ENCODE results near the gene PLCL2.

Gene PLCL2

DNA sequence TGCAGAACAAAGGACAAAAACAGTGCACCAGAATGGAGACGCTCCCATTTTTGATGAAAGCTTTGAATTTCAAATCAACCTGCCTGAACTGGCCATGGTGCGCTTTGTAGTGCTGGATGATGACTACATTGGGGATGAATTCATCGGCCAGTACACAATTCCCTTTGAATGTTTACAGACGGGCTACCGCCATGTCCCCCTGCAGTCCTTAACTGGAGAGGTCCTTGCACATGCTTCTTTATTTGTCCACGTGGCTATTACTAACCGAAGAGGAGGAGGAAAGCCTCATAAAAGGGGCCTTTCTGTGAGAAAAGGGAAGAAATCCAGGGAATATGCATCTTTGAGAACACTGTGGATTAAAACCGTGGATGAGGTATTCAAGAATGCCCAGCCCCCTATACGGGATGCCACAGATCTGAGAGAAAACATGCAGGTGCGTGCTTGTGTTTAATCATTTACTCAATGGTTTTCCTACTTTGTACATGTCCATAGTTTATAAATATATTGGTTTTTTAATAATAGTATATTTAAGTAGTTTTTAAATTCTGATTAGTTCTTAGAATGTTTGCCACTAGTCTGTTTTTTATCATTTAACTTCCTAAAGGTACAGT is 127.1 kb downstream of the PLCL2 start:
- DNase-seq (ENCODE audit: low spot score), result no peak

DNA sequence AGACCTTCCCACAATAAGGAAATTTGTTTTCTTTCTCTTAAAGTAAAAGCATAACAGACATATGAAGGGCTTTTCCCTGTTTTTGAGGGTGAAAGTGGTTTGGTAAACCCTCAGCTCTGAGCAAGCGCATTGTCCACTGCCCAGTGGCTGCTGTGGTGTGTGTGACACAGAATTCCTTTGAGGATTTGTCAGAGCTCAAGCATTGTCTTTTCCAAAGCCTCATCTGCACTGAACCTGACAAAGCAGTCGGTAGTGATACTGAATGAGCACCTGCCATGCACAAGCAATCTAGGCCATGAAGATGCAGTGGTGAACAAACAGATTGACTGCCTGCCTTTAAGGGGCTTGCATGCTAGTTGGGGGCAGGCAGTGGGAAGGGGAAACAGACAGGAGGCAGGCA is 128.3 kb downstream of the PLCL2 start:
- peak; percentile 46 for DNase-seq (ENCODE audit: low spot score)

DNA sequence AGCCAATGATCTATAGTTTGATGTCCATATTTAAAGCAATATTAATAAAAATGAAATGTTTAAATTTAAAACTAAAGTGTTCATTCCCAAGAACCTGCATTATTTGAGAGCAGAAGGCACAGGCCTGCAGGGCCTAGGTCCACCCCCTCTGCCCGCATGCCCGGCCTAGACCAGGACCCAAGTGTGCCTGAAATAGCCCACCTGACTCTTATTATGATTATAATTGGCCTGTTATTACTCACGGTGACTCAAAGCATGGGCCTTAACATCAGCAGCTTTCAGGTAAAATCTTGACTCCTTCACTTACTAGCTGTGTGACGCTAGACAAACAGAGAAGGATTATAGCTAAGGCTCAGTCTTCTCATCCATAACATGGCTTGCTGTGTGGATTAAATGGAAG is 128.8 kb downstream of the PLCL2 start:
- no peak for DNase-seq (ENCODE audit: low spot score)

DNA sequence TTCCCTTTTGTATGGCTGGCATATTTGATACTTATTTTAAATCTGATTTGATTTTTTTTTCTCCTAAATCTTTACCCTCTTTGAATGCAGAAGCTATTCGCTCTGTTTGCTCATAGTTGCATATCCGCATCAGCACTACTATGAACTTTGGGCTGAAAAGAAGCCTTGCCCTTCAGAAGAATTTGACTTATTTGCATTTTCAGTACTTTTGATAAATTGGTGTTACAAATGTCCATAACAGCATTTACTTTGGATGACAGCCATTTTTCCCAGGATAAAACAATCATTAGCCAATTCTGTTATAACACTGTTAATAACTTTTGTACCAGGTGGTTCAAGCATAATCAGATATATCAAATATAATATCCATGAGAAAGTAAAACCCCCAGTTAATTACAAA is 129.5 kb downstream of the PLCL2 start:
- no peak for DNase-seq (ENCODE audit: low spot score)

DNA sequence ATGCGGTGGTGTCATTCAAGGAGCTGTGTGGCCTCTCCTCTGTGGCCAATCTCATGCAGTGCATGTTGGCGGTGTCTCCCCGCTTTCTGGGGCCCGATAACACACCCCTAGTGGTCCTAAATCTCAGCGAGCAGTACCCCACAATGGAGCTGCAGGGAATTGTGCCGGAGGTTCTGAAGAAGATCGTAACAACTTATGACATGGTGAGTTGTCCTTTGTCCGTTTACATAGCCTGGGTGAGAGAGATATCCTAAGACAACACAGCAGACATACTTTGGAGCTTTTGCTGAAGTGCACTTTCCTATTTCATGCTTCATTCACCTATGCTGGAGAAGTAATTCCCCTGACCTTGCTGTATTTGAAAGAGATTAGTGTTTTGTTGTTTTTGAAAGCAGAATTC is 130.0 kb downstream of the PLCL2 start:
- no peak for DNase-seq (ENCODE audit: low spot score)

DNA sequence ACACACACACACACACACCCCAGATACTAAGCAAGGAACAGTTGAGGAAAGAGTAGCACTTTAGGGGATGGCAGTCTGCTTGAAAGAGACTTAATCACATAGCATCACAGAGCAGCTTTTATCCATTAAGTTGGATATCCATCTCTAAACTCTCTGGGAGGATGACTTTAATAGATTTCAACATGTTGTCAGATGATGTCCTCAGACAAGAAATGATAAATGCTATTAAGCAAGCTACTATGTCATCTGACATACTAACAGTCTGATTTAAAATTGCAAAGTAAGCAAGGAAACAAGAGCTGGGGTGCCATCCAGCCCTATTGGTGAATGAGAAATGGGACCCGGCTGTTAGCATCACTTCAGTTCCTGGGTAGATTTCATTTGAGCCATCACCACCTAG is 136.9 kb downstream of the PLCL2 start:
- no peak for DNase-seq (ENCODE audit: low spot score)

DNA sequence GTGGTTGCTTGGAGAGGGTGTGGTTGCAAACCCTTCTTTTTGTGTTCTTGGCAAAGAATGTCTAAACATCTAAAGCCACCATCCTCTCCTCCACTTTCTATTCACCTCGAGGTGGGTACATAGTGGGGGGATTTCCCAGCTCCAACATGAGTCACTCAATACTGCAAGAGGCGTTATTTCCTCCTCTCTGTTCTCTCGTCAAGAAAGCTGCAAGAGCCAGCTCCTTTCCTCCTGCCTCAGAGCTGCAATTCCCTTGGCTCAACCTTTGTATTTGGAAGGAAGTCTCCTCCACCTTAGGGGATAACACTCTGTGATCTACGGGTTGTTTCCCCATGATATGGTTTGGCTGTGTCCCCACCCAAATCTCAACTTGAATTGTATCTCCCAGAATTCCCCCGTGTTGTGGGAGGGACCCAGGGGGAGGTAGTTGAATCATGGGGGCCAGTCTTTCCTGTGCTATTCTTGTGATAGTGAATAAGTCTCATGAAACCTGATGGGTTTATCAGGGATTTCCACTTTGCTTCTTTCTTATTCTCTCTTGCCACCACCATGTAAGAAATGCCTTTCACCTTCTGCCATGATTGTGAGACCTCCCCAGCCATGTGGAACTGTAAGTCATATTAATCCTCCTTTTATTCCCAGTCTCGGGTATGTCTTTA is 138.4 kb downstream of the PLCL2 start:
- no peak for DNase-seq (ENCODE audit: low spot score)

DNA sequence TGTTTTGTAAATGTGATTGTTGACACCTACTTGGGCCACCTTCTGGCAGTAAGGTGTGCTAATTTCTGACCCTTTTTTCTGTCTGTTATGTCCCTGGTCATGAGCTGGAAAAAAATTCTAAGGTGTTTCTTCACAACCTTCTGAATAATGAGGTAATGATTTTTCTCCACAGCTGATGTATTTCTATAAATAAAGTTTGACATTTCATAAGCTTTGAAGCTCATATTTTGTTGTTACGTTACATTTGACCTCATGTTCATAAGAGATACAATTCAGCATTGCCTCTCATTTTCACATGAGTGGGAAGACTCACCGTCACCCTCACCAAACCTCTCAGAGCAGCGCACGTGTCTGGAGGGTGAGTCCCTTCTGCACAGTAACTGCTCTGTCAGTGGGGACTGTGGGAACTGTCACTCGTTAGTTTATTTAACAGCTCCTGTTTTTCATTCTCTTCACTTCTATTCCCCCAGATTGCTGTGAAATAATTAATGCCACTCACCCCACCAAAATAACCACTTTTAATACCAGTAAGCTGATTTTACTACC is 140.9 kb downstream of the PLCL2 start:
- no peak for DNase-seq (ENCODE audit: low spot score)

DNA sequence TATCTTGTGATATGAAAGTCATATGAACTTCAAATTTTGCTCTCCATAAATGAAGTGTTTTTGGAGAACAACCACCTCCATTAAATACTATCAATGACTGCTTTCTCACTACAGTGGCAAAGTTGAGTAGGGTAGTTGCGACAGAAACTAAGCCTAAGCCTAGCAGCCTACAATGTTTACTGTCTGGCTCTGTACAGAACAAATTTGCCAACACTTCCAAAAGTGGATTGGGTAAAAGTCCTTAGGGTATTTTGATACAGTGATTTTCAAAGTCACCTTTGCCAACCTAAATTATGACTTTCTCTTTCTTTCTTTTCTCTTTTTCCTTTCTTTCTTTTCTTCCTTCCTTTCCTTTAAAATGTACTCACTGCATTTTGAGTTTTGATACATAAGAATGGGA is 142.6 kb downstream of the PLCL2 start:
- no peak for DNase-seq (ENCODE audit: low spot score)

DNA sequence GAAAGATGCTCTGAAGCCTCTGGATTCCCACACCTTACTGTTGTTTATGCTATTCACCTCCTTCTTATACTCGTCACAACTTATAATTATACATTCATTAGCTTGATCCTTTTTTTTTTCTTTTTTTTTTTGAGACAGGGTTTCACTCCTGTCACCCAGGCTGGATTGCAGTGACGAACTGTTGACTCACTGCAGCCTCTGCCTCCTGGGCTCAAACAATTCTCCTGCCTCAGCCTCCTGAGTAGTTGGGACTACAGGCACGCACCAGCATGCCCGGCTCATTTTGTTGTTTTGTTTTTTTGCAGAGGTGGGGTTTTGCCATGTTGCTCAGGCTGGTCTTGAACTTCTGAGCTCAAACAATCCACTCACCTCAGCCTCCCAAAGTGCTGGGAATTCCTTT is 143.6 kb downstream of the PLCL2 start:
- no peak for DNase-seq (ENCODE audit: low spot score)

DNA sequence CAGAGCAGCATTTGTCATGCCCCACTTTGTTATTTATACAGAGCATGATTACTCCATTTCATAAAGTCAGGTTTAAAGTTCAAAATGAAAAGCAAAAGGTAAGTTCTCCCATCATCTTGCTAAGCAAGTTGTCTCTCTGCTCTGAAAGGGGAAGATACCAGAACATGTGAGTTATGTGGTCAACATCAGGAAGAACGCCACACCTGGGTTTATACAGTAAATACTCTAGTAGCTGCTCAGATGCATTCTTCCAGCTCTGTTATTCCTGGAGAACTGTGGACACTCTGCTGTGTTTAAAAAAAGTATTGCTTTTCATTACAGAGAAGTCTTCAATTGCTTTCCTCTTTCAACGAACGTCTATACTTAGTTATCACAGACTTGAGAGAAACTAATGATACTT is 145.7 kb downstream of the PLCL2 start:
- no peak for DNase-seq (ENCODE audit: low spot score)

DNA sequence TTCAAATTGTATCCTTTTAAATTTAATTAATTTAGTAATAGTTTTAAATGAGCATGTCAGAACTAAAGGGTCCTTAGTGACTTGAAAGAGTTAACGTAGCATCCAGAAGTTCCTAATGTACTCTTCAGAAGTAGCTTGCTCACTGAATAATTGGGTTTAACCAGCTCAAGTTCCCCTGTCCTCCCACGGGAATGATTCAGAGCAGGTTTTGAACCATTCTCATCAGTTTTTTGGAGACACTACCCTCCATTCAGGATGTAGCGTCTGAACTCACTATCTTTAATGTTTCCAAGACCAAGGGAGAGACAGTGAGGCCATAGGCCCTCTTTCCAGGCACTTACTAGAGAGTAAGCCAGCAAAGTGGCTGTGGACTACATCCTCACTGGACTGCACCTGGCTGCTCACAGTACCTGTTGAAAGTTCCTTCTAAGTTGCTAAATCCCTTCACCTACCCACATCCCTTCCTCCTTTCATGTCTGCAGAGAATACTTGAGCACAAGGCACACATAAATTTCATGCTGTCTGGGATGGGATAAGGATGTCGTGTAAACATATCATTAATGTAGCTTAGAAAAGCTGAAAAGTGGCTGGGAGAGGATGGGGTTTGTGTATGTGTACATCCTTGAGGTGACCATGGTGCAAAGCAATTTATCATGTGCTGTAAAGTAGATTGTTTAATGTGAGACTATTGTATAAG is 146.3 kb downstream of the PLCL2 start:
- no peak for DNase-seq (ENCODE audit: low spot score)

DNA sequence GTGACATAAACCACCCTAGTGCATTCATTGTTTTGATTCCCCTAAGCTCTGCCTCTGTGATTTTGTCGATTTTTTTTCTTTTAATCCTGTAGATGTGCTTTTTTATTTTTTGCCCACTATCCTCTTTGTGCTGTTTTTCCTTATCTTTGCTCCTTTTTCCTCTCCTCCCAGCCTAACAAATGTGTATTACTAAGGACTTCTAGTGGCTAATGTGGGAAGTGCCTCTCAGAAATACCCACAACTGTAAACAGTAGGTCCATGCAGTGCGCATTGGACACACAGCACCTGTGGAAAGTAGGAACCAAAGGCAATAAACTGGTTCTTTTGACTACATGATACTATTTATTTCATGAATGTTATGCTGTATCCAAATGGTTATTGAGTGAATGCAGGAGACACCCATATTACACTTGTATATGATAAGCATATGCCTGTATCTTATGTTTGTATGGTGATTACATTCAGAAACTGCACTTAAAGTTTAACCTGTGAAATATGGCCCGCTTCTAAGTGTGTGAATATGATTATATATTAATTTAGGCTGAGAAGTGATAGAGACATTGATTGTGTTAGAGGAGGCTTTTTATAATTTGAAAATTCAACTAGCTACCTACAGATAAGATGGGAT is 147.8 kb downstream of the PLCL2 start:
- DNase-seq (ENCODE audit: low spot score), result peak; percentile 80

DNA sequence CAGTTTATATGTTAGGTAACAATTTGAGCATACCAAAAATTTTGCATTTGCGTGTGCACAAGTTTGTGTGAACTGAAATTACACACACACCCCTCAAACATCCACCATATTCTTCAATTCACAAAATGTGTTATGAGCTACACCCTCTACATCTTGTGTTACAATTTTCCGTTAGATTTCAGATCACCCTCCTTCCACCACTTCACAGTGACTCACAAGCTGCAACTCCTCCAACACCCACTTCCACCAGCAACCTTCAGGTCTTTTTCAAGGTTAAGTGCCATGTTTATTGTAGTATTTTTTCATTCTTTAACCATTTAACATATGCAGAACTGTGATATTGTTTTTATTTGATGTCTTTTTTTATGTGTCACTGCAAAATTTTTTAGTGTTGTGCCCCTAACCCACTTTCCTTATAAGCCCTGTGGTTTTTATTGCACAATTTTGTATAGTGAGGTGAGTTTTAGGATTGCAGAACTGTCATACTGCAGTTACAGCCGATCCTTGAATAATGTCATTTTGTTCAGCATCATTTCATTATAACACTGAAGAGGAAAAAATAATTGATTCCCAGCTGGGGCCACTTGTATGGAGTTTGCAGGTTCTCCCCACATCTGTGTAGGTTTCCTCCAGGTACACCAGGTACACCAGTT is 148.9 kb downstream of the PLCL2 start:
- no peak for DNase-seq (ENCODE audit: low spot score)

DNA sequence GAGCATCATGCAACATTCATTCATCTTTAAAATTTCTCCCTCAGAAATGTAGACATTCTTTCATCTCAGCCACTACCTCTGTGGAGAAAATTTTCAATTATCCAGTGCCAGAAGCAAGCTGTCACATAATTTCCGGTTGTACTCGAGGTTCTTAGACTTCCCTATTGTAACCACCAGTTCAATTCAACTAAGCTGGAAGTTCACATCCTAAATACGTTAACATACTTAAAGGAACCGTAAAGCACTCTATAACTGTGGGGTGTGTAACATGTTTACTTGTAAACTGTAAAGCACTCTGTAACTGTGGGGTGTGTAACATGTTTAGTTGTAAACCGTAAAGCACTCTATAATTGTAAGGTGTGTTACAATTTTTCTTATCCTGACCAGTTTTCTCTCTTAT is 150.3 kb downstream of the PLCL2 start:
- DNase-seq (ENCODE audit: low spot score), result no peak

DNA sequence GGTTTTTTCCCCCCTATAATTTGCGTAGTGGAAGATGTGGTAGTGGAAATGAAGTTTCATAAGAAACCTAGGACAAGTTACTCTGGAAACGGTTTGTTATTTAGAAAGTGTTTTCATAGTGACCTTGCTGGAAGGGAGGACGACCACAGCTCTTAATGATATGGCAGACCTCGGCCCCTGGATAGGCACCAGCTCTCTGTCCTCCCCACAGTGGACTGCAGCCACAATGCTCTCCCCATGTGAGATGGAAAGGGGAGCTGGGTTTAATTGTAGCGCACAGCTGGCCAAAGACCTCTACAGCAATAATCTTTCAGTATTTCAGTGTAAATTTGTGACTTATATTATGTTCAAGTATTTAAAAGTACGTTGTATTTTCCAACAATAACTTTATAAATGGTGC is 151.2 kb downstream of the PLCL2 start:
- no peak for DNase-seq (ENCODE audit: low spot score)

DNA sequence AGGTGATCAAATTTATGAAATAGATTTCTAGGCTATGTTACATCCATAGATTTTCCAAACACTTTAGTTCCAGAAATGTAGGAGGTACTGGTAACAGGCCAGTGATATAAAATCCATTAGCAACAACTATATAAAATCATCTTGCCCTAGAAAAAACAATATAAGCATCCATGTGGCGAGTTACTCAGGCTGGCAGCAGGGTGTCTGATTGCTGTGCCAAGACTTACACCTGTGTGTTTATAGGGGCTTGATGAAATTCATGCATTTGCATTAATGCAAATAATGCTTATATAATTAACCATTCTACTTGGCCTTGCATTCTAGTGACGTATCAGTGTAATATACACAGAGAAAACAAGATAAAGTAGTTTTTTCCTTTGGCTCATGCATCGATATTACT is 153.4 kb downstream of the PLCL2 start:
- peak; percentile 74 for DNase-seq (ENCODE audit: low spot score)

DNA sequence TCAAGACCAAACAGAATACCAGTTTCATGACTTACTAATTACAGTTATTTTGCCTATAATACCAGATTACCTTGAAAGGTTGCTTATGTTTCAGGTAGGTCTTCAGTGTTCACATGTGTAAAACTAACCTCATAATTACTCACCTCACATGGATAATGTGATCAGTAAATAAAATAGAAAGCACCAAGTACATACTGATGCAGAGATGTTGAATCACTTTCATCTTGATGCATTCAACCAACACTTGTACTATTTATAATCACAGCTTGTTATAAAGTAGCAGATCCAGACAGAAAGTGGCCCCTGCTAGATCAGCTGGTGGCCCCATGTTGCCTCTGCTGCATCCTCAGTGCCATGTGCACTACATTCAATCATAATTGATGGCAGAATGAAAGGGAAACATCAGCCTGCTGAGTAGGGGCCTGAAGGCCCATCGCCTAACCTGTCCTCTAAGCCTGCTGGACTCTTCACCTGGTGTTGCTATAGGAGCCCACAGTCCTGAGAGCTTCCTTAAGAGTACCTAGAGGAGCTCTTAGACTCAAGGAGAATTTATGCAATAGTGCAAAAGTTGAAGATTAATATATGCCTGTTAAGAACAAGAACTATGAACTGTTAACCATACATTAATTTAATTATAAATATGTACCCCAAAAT is 154.3 kb downstream of the PLCL2 start:
- DNase-seq (ENCODE audit: low spot score), result no peak

DNA sequence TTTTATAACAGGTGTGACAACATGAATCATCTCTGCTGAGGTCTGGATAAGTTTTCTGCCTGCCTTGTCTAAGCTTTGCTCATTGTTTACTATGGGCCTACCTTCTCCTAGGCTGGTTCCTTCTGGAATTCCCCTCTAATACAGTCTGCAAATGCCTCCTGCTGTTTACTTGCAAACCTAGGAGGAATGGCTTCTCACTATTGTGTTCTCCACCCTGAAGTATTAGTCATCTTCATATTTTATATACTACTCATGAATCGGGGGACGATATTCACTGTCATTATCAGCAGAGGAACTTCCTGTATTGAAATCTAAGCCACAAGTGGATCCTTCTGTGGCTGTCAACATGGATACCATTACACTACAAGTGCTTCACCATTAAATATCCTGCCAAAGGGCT is 154.8 kb downstream of the PLCL2 start:
- DNase-seq (ENCODE audit: low spot score), result no peak

DNA sequence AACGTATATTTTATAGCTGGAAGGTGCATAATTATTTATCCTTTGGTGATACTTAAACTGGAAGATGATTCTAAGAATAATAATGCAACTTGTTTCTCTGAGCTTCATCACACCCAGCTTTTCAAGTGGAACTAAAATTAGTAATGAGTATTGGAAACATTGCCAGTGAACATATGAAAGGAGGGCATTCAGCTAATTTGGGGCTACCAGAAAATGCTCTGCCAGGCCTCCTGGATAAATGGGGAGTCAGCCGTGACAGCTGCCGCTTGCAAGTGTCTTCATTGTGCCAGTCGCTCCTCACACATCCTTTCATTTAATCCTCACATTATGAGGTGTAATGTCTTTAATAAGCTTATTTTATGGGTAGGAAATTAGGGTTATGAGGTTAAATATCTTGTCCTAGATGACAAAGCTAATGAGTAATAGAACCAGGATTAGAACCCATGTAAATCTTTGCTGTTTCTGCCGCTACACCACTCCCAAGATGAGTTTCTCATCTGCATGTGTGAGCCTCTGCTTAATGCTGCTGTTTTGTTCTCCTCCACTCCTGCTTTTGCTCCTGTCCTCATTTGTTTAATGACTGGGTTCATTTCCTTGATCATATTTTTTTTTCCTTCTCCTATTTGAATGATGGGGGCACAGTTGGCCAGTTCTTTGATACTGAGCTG is 155.7 kb downstream of the PLCL2 start:
- peak; percentile 94 for DNase-seq (ENCODE audit: low spot score)

DNA sequence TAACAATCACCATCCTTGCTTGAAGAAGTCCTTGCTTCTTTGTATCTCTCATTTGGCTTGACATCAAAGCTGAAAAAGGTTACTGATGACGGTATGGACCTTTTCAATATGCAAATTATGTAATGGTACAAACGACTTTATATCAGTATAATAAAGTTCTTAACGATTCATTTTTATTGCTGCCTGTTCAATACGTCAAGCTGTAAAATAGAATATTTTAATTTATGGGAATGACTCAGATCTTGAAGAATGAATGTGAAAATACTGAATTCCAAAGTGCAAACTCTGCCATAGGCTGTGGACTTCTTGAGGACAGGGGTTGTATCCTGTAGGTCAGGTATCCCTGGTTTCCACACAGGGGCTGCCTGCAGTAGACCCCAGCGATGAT is 156.2 kb downstream of the PLCL2 start:
- DNase-seq (ENCODE audit: low spot score), result no peak
